ENCODE measurements around the gene OSBPL6. TPM values are rescaled to one million over a fixed set of nuclear protein-coding genes. Genes with fewer than 3 reads are reported as not detected.

Gene OSBPL6
- total RNA-seq, 2 donors from 2014 or later = 0.95 to 4.6 TPM

GRCh38 chr2:178427458-178427857, 233.1 kb downstream of the OSBPL6 start:
- H3K36me3 ChIP-seq = peaks cover 18% of the 10 kb centered on the region
- TF ChIP-seq CTCF (IDR thresholded peaks at IDR 0.05) = no peak
- H3K9me3 ChIP-seq = peaks cover 5% of the 10 kb centered on the region

GRCh38 chr2:178428396-178428806, 234.1 kb downstream of the OSBPL6 start:
- ATAC-seq (ENCODE audit: insufficient number of reproducible peaks, low FRiP score, low read depth) = no peak
- no peak for DNase-seq (ENCODE audit: low spot score)
- Histone ChIP-seq H3K4me3 (no peak overlapping the region), H3K36me3 (peaks cover 22% of the 10 kb centered on the region), H3K27me3 (replicated peaks; ENCODE audit: insufficient read depth) (no peaks in the 10 kb centered on the region), H3K4me1 (ENCODE audit: control insufficient read depth in 1 of 2, low read depth in 2 of 2) (no peaks in the 10 kb centered on the region), H3K27ac (no peak overlapping the region), H3K9me3 (peaks cover 5% of the 10 kb centered on the region)
- no peak for TF ChIP-seq CTCF (IDR thresholded peaks at IDR 0.05)

More at GRCh38 chr2:178427458-178427857, 233.1 kb downstream of the OSBPL6 start:
- no peak for ATAC-seq (ENCODE audit: insufficient number of reproducible peaks, low FRiP score, low read depth)
- Histone ChIP-seq H3K27ac (no peak overlapping the region), H3K27me3 (replicated peaks; ENCODE audit: insufficient read depth) (no peaks in the 10 kb centered on the region), H3K4me3 (no peak overlapping the region), H3K4me1 (ENCODE audit: control insufficient read depth in 1 of 2, low read depth in 2 of 2) (no peaks in the 10 kb centered on the region)
- no peak for DNase-seq (ENCODE audit: low spot score)

GRCh38 chr2:178429336-178429735, 235.0 kb downstream of the OSBPL6 start:
- peaks cover 5% of the 10 kb centered on the region for H3K9me3 ChIP-seq
- ATAC-seq (ENCODE audit: insufficient number of reproducible peaks, low FRiP score, low read depth) = no peak
- H3K4me3 ChIP-seq = no peak overlapping the region
- H3K27me3 ChIP-seq (replicated peaks; ENCODE audit: insufficient read depth) = no peaks in the 10 kb centered on the region
- H3K4me1 ChIP-seq (ENCODE audit: control insufficient read depth in 1 of 2, low read depth in 2 of 2) = no peaks in the 10 kb centered on the region
- DNase-seq (ENCODE audit: low spot score) = no peak
- no peak overlapping the region for H3K27ac ChIP-seq
- H3K36me3 ChIP-seq = peaks cover 32% of the 10 kb centered on the region
- TF ChIP-seq CTCF (IDR thresholded peaks at IDR 0.05) = no peak

GRCh38 chr2:178436662-178437061, 242.3 kb downstream of the OSBPL6 start:
- Histone ChIP-seq H3K9me3 (no peaks in the 10 kb centered on the region), H3K27me3 (replicated peaks; ENCODE audit: insufficient read depth) (no peaks in the 10 kb centered on the region), H3K36me3 (peaks cover 37% of the 10 kb centered on the region), H3K27ac (no peak overlapping the region), H3K4me1 (ENCODE audit: control insufficient read depth in 1 of 2, low read depth in 2 of 2) (peaks cover 4 to 10% of the 10 kb centered on the region in 2 donors), H3K4me3 (no peak overlapping the region)
- no peak for TF ChIP-seq CTCF (IDR thresholded peaks at IDR 0.05)
- DNase-seq (ENCODE audit: low spot score) (no peak), ATAC-seq (ENCODE audit: insufficient number of reproducible peaks, low FRiP score, low read depth) (no peak)

- ATAC-seq (ENCODE audit: insufficient number of reproducible peaks, low FRiP score, low read depth) = no peak
- Histone ChIP-seq H3K36me3 (peaks cover 23% of the 10 kb centered on the region), H3K9me3 (no peaks in the 10 kb centered on the region), H3K27ac (peak overlapping the region; percentile 1 to 60), H3K4me1 (ENCODE audit: control insufficient read depth in 1 of 2, low read depth in 2 of 2) (peaks cover 4 to 14% of the 10 kb centered on the region in 2 donors), H3K4me3 (no peak overlapping the region), H3K27me3 (replicated peaks; ENCODE audit: insufficient read depth) (no peaks in the 10 kb centered on the region)
- DNase-seq (ENCODE audit: low spot score) = no peak
- no peak for TF ChIP-seq CTCF (IDR thresholded peaks at IDR 0.05)
These were observed 247.1 kb downstream of the OSBPL6 start for GRCh38 chr2:178441426-178441825.

Measured in thoracic aorta (tissue), 2 donors.